Measurements from ENCODE around the gene TMEM86B.

TMEM86B gene

GRCh38 chr19:55230780-55231179 lies 2.2 kb upstream of the TMEM86B start:
- H3K4me3 ChIP-seq (ENCODE audit: low read depth, low read length, poor library complexity, severe bottlenecking), result no peak overlapping the region
- no peaks in the 10 kb centered on the region for H3K27me3 ChIP-seq (ENCODE audit: insufficient read depth, low read length)
- no peak for TF ChIP-seq EZH2 (IDR thresholded peaks at IDR 0.05; ENCODE audit: borderline replicate concordance, low read length)
- TF ChIP-seq CTCF (IDR thresholded peaks at IDR 0.05; ENCODE audit: low read length), result no peak

GRCh38 chr19:55230329-55230728 lies 1.8 kb upstream of the TMEM86B start:
- H3K27me3 ChIP-seq (ENCODE audit: insufficient read depth, low read length), result no peaks in the 10 kb centered on the region
- H3K4me3 ChIP-seq (ENCODE audit: low read depth, low read length, poor library complexity, severe bottlenecking), result no peak overlapping the region
- H3K9ac ChIP-seq (ENCODE audit: low read length), result no peak overlapping the region
- no peak for TF ChIP-seq CTCF (IDR thresholded peaks at IDR 0.05; ENCODE audit: low read length)
- no peak for TF ChIP-seq EZH2 (IDR thresholded peaks at IDR 0.05; ENCODE audit: borderline replicate concordance, low read length)
- no peaks in the 10 kb centered on the region for H3K9me3 ChIP-seq (ENCODE audit: low read length)
- H4K20me1 ChIP-seq (ENCODE audit: insufficient read depth, low read length), result no peaks in the 10 kb centered on the region
- no peak overlapping the region for H2AFZ ChIP-seq (ENCODE audit: low read length)
- H3K4me1 ChIP-seq (ENCODE audit: insufficient read depth, low read length, severe bottlenecking), result no peaks in the 10 kb centered on the region
- H3K4me2 ChIP-seq (ENCODE audit: low read length), result no peak overlapping the region
- no peaks in the 10 kb centered on the region for H3K9me2 ChIP-seq (ENCODE audit: low read depth, low read length)
- H3F3A ChIP-seq (ENCODE audit: insufficient read depth, low read length), result no peaks in the 10 kb centered on the region; the same call in 1 of the 2 replicates
- H3K27ac ChIP-seq (ENCODE audit: low read depth, low read length, poor library complexity, severe bottlenecking), result no peak overlapping the region
- H3K79me2 ChIP-seq (ENCODE audit: insufficient read depth, low read length), result no peaks in the 10 kb centered on the region
- peaks cover 99% of the 10 kb centered on the region for H3K36me3 ChIP-seq (ENCODE audit: insufficient read depth, low read length)

More at GRCh38 chr19:55230780-55231179, 2.2 kb upstream of the TMEM86B start:
- H3K9me2 ChIP-seq (ENCODE audit: low read depth, low read length), result no peaks in the 10 kb centered on the region
- H3F3A ChIP-seq (ENCODE audit: insufficient read depth, low read length), result no peaks in the 10 kb centered on the region; the same call in 1 of the 2 replicates
- H4K20me1 ChIP-seq (ENCODE audit: insufficient read depth, low read length), result no peaks in the 10 kb centered on the region
- H3K27ac ChIP-seq (ENCODE audit: low read depth, low read length, poor library complexity, severe bottlenecking), result no peak overlapping the region
- no peaks in the 10 kb centered on the region for H3K9me3 ChIP-seq (ENCODE audit: low read length)
- no peaks in the 10 kb centered on the region for H3K4me1 ChIP-seq (ENCODE audit: insufficient read depth, low read length, severe bottlenecking)
- H3K79me2 ChIP-seq (ENCODE audit: insufficient read depth, low read length), result no peaks in the 10 kb centered on the region
- H3K4me2 ChIP-seq (ENCODE audit: low read length), result no peak overlapping the region
- H3K9ac ChIP-seq (ENCODE audit: low read length), result no peak overlapping the region
- peaks cover 96% of the 10 kb centered on the region for H3K36me3 ChIP-seq (ENCODE audit: insufficient read depth, low read length)
- no peak overlapping the region for H2AFZ ChIP-seq (ENCODE audit: low read length)

GRCh38 chr19:55229789-55230182 lies 1.2 kb upstream of the TMEM86B start:
- Histone ChIP-seq H3K27ac (ENCODE audit: low read depth, low read length, poor library complexity, severe bottlenecking) (no peak overlapping the region), H3K9me2 (ENCODE audit: low read depth, low read length) (no peaks in the 10 kb centered on the region), H3K4me1 (ENCODE audit: insufficient read depth, low read length, severe bottlenecking) (no peaks in the 10 kb centered on the region), H3K79me2 (ENCODE audit: insufficient read depth, low read length) (no peaks in the 10 kb centered on the region), H3K27me3 (ENCODE audit: insufficient read depth, low read length) (no peaks in the 10 kb centered on the region), H4K20me1 (ENCODE audit: insufficient read depth, low read length) (no peaks in the 10 kb centered on the region), H3F3A (ENCODE audit: insufficient read depth, low read length) (no peaks in the 10 kb centered on the region; the same call in 1 of the 2 replicates), H3K4me3 (ENCODE audit: low read depth, low read length, poor library complexity, severe bottlenecking) (no peak overlapping the region), H3K9ac (ENCODE audit: low read length) (no peak overlapping the region), H3K36me3 (ENCODE audit: insufficient read depth, low read length) (peaks cover 96% of the 10 kb centered on the region), H2AFZ (ENCODE audit: low read length) (no peak overlapping the region), H3K9me3 (ENCODE audit: low read length) (no peaks in the 10 kb centered on the region), H3K4me2 (ENCODE audit: low read length) (no peak overlapping the region)
- TF ChIP-seq EZH2 (IDR thresholded peaks at IDR 0.05; ENCODE audit: borderline replicate concordance, low read length) (no peak), CTCF (IDR thresholded peaks at IDR 0.05; ENCODE audit: low read length) (no peak)
